Endothelial cell of umbilical vein (primary cell): Measurements from ENCODE around the gene DHRS9.

ENCODE experiments used
- EZH2 ChIP-seq: IDR thresholded peaks from 2 replicates; pipeline ENCODE4 v1.6.1; 2012; ENCODE audit warnings: borderline replicate concordance, low read depth, mild to moderate bottlenecking, moderate library complexity, low read length, inconsistent platforms; ENCODE audit not compliant: severe bottlenecking
- FOS ChIP-seq: IDR thresholded peaks from 2 replicates; pipeline ENCODE4 v1.6.1; 2011; ENCODE audit warnings: mild to moderate bottlenecking, low read length, moderate library complexity, borderline replicate concordance; ENCODE audit not compliant: insufficient read depth
- POLR2A ChIP-seq: IDR thresholded peaks from 2 replicates; pipeline ENCODE4 v1.6.1; 2012; ENCODE audit warnings: low read depth, mild to moderate bottlenecking, control low read depth, low read length
- TF ChIP-seq, protein P1 (sequence below): IDR thresholded peaks from 2 replicates; pipeline ENCODE4 v1.6.1; 2011; ENCODE audit not compliant: insufficient read depth, insufficient read length
- TF ChIP-seq, protein P2 (sequence below), 2 donors: IDR thresholded peaks; 1 replicate in 1 of 2; 2 replicates in 1 of 2; pipeline ENCODE4 v1.5.1; 2011; ENCODE audit warnings: low read length in 2 of 2, mild to moderate bottlenecking in 2 of 2, moderate library complexity in 2 of 2, control low read depth in 1 of 2, inconsistent platforms in 1 of 2, low read depth in 1 of 2; ENCODE audit not compliant: insufficient read depth in 1 of 2; ENCODE audit errors: extremely low read depth in 1 of 2

DNA sequence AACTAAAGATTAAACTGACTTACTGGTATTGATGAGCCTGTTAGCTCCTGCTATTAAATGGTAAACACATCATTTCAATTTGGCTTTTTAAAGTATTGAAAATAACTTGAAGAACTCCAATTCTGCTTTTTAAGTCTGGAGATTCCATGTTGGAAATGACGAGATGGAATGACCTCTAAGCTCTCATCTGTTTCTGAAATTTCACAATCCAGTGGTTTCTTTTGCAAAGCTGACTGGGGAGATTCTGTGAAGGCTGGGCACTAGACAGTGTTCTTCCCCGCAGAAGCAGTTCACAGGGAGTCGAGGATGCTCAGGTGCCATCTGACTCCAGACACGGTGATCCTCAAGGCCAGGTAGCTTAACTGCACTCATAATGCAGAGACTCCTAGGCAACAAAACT, 44.7 kb downstream of the DHRS9 start:
- TF ChIP-seq, protein P1, sequence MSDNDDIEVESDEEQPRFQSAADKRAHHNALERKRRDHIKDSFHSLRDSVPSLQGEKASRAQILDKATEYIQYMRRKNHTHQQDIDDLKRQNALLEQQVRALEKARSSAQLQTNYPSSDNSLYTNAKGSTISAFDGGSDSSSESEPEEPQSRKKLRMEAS, result no peak
- TF ChIP-seq, protein P2, sequence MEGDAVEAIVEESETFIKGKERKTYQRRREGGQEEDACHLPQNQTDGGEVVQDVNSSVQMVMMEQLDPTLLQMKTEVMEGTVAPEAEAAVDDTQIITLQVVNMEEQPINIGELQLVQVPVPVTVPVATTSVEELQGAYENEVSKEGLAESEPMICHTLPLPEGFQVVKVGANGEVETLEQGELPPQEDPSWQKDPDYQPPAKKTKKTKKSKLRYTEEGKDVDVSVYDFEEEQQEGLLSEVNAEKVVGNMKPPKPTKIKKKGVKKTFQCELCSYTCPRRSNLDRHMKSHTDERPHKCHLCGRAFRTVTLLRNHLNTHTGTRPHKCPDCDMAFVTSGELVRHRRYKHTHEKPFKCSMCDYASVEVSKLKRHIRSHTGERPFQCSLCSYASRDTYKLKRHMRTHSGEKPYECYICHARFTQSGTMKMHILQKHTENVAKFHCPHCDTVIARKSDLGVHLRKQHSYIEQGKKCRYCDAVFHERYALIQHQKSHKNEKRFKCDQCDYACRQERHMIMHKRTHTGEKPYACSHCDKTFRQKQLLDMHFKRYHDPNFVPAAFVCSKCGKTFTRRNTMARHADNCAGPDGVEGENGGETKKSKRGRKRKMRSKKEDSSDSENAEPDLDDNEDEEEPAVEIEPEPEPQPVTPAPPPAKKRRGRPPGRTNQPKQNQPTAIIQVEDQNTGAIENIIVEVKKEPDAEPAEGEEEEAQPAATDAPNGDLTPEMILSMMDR (IDR thresholded peaks at IDR 0.05; ENCODE audit: extremely low read depth in 1 of 2, insufficient read depth in 1 of 2, low read depth in 1 of 2, low read length in 2 of 2), result no peak
- TF ChIP-seq POLR2A (no peak), EZH2 (no peak), FOS (no peak)
